Measurements from ENCODE around the gene SPPL2B. TPM values are rescaled to one million over a fixed set of nuclear protein-coding genes. Genes with fewer than 3 reads are reported as not detected.

SPPL2B gene
- total RNA-seq, 3 donors from 2014 or later, result 119 to 177 (median 153) TPM

DNA sequence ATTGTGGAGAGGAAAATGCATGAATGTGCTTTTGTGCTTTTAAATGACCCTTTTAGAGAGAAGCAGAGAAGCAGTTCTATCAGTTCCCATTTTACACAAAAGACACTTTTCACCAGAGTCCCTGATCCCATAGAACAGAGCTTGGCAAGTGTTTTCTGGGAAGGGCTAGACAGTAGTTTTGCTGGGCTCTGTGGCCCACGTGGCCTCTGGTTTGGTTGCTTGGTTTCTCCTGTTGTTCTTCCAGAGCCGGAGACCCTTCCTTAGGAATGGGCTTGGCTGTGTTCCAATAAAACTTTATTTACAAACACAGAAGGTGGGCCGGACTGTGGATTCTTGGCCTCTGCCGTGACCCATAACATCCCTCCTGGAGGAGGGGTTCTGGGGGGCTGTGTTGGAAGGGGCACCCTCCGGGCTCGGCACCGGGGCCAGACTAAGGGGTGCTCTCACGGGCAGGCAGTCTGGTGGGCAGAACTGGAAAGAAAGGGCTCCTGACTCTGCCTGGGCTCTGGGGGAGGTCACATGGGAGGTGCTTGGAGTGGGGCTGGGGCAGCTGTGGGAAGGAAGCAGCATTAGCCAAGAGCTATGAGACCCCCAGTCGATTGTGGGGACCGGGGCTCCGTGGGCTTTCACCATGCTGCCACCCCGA, 3.2 kb downstream of the SPPL2B start:
- Histone ChIP-seq H3K9me3 (no peaks in the 10 kb centered on the region), H3K4me1 (ENCODE audit: low read depth) (peaks cover 60% of the 10 kb centered on the region), H3K36me3 (ENCODE audit: low read depth) (no peaks in the 10 kb centered on the region), H3K4me3 (no peak overlapping the region)
- no peak for ATAC-seq
- peak in 1 of 3 donors; percentile 58 for DNase-seq
- intact Hi-C loops (cut with DNase I, micrococcal nuclease), result no loop called here
- TF ChIP-seq, protein P1, sequence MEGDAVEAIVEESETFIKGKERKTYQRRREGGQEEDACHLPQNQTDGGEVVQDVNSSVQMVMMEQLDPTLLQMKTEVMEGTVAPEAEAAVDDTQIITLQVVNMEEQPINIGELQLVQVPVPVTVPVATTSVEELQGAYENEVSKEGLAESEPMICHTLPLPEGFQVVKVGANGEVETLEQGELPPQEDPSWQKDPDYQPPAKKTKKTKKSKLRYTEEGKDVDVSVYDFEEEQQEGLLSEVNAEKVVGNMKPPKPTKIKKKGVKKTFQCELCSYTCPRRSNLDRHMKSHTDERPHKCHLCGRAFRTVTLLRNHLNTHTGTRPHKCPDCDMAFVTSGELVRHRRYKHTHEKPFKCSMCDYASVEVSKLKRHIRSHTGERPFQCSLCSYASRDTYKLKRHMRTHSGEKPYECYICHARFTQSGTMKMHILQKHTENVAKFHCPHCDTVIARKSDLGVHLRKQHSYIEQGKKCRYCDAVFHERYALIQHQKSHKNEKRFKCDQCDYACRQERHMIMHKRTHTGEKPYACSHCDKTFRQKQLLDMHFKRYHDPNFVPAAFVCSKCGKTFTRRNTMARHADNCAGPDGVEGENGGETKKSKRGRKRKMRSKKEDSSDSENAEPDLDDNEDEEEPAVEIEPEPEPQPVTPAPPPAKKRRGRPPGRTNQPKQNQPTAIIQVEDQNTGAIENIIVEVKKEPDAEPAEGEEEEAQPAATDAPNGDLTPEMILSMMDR (IDR thresholded peaks at IDR 0.05), result no peak

DNA sequence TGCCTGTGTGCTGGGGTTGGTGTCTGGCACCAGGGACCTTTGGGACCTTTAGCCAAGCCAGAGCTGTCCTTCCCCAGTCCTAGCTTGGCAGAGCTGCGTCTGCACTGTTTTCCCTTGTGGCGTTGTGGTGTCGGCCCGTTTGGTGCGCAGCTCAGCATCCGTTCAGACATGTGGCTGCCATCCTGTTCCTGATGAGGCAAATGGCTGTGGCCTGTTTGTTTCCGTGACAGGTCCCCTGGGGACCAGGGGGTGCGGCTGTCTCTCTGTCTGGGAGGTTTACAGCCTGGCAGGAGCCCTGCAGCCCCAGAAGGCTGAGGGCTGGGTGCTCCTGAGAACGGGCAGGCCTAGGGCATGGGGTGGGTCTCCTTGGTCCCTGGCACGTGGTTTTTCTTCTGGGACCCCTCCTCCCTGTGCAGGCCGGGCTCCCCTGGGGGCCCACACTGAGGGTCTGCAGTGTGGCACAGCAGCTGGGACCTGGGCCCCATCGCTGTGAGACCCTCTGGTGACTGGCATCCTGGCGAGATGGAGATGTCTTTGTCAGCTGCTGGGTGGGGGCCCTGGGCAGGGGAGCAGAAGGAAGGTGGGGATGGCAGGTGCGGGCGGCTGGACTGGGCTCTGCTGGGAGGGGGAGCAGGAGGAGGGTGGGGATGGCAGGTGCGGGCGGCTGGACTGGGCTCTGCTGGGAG, 4.0 kb downstream of the SPPL2B start:
- intact Hi-C loops (cut with DNase I, micrococcal nuclease), result no loop called here
- H3K36me3 ChIP-seq (ENCODE audit: low read depth), result no peaks in the 10 kb centered on the region
- peak; percentile 65 to 84 (median 76) for DNase-seq
- no peaks in the 10 kb centered on the region for H3K9me3 ChIP-seq
- H3K4me3 ChIP-seq, result no peak overlapping the region
- peaks cover 54% of the 10 kb centered on the region for H3K4me1 ChIP-seq (ENCODE audit: low read depth)
- ATAC-seq, result peak; percentile 37
- TF ChIP-seq, protein P1 (IDR thresholded peaks at IDR 0.05), result no peak

DNA sequence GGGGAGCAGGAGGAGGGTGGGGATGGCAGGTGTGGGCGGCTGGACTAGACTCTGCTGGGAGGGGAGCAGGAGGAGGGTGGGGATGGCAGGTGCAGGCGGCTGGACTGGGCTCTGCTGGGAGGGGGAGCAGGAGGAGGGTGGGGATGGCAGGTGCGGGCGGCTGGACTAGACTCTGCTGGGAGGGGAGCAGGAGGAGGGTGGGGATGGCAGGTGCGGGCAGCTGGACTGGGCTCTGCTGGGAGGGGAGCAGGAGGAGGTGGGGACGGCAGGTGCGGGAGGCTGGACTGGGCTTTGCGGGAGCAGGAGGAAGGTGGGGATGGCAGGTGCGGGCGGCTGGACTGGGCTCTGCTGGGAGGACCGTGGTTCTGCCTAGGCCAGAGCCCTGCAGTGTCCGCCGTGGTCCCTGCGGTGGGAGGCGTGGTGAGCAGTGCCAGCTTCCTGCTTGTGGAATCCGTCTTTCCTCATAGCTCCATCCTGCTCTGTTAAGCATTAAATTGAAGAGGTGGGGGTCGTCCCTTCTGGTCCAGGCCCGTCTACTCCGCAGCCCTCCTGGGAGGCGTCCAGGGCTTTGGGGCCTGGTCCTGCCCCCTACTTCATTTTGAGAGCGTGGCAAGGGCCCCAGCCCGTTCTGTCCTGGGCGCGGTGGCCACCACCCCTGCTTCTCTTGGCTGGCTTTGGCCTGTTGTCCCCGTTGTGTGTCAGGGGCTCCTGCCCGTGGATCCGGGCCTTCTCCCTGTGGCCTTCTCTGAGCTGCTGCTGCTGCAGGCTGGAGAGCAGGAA, 4.7 kb downstream of the SPPL2B start:
- peak; percentile 38 for ATAC-seq
- no peak overlapping the region for H3K4me3 ChIP-seq
- TF ChIP-seq, protein P1 (IDR thresholded peaks at IDR 0.05), result no peak
- peak; percentile 70 to 87 (median 86) for DNase-seq
- intact Hi-C loops (cut with DNase I, micrococcal nuclease), result no loop called here
- no peaks in the 10 kb centered on the region for H3K36me3 ChIP-seq (ENCODE audit: low read depth)
- peaks cover 51% of the 10 kb centered on the region for H3K4me1 ChIP-seq (ENCODE audit: low read depth)
- H3K9me3 ChIP-seq, result no peaks in the 10 kb centered on the region

DNA sequence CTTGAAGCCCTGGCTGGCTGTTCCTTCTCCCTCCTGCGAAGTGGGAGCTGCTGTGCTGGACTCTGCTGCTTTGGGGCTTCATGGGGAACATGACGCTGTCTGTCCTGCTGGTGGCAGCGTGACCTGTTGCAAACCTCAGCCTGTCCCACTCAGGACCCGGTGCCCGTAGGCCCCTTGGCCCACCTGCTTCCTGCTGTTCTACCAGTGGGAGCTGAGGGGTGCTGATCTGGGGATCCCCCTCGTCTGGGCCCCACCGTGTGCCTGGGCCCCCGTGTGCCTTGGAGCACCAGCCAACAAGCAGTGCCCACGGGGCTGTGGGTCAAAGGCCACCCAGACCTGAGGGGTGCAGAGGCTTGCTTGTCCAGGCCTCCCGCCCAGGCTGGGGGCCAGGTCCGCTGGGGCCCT, 5.3 kb downstream of the SPPL2B start:
- ATAC-seq (peak; percentile 1), DNase-seq (peak in 1 of 3 donors; percentile 57)
- Histone ChIP-seq H3K4me3 (no peak overlapping the region), H3K36me3 (ENCODE audit: low read depth) (no peaks in the 10 kb centered on the region), H3K9me3 (no peaks in the 10 kb centered on the region), H3K4me1 (ENCODE audit: low read depth) (peaks cover 51% of the 10 kb centered on the region)
- TF ChIP-seq, protein P1 (IDR thresholded peaks at IDR 0.05), result no peak
- intact Hi-C loops (cut with DNase I, micrococcal nuclease), result no loop called here

DNA sequence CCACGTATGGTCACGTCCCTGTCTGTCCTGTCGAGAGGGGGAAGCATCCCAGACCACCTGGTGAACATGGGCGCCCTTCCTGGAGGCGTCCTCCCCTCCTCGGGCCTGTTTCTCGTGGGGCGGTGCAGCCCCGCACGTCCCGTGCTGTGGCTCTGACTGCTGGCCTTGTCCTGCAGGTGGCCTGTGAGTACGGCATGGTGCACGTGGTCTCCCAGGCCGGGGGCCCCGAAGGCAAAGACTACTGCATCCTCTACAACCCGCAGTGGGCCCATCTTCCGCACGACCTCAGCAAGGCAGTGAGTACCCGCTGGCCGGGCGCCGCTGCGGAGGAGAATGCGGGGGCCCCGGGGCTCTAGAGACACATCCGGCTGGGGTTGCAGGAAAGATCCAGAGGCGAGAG, 5.9 kb downstream of the SPPL2B start:
- H3K36me3 ChIP-seq (ENCODE audit: low read depth), result no peaks in the 10 kb centered on the region

More for the DNA sequence above, 5.9 kb downstream of the SPPL2B start:
- no peak overlapping the region for H3K4me3 ChIP-seq
- H3K4me1 ChIP-seq (ENCODE audit: low read depth), result peaks cover 47% of the 10 kb centered on the region
- DNase-seq, result peak in 1 of 3 donors; percentile 56
- TF ChIP-seq, protein P1 (IDR thresholded peaks at IDR 0.05), result no peak
- intact Hi-C loops (cut with DNase I, micrococcal nuclease), result no loop called here
- no peaks in the 10 kb centered on the region for H3K9me3 ChIP-seq
- ATAC-seq, result no peak

Measured in mucosa of descending colon (tissue), 3 donors.